Measurements from ENCODE around the gene PARD3B.

DNA sequence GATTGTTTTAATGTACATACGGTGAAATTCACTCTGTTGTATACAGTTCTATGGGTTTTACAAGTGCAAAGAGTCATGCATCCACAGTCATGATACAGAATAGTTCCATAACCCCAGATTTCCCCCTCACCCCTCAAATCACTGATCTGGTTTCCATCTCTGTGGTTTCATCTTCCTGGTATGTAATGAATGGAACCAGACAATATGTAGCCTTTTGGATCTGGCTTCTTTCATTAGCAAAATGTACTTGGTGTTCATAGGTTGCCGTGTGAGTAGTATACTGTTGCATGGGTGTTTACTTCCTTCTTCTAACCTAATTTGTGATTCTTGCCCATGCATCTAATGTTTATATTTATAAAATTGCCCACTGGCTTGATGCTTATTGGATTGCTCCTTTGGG, 838.3 kb downstream of the PARD3B start:
- TF ChIP-seq, protein P1, sequence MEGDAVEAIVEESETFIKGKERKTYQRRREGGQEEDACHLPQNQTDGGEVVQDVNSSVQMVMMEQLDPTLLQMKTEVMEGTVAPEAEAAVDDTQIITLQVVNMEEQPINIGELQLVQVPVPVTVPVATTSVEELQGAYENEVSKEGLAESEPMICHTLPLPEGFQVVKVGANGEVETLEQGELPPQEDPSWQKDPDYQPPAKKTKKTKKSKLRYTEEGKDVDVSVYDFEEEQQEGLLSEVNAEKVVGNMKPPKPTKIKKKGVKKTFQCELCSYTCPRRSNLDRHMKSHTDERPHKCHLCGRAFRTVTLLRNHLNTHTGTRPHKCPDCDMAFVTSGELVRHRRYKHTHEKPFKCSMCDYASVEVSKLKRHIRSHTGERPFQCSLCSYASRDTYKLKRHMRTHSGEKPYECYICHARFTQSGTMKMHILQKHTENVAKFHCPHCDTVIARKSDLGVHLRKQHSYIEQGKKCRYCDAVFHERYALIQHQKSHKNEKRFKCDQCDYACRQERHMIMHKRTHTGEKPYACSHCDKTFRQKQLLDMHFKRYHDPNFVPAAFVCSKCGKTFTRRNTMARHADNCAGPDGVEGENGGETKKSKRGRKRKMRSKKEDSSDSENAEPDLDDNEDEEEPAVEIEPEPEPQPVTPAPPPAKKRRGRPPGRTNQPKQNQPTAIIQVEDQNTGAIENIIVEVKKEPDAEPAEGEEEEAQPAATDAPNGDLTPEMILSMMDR (IDR thresholded peaks at IDR 0.05; ENCODE audit: low read depth, low read length, poor library complexity, severe bottlenecking), result no peak
- no peak for TF ChIP-seq EZH2phosphoT487 (IDR thresholded peaks at IDR 0.05; ENCODE audit: borderline replicate concordance, low read length)
